Colonic mucosa (tissue), 4 donors: Measurements from ENCODE around the gene RHBDD3. TPM values are rescaled to one million over a fixed set of nuclear protein-coding genes. Genes with fewer than 3 reads are reported as not detected.
A peak's percentile ranks its signal among the peaks of the same experiment; 100 is the strongest.

Experiments
- DNase-seq: peaks from one replicate; pipeline ENCODE4 v3.0.0-alpha.2; 2020
- H3K27ac ChIP-seq: fragments of 200-600 bp; one replicate; pipeline ENCODE4 v1.8.0; 2021
- H3K27me3 ChIP-seq: fragments of 200-600 bp; one replicate; pipeline ENCODE4 v1.8.0; 2021
- H3K36me3 ChIP-seq: fragments of 200-600 bp; one replicate; pipeline ENCODE4 v1.8.0; 2021
- H3K4me1 ChIP-seq: fragments of 200-600 bp; one replicate; pipeline ENCODE4 v1.8.0; 2021; ENCODE audit warnings: mild to moderate bottlenecking
- H3K4me3 ChIP-seq: fragments of 200-600 bp; one replicate; pipeline ENCODE4 v1.8.0; 2021
- H3K9ac ChIP-seq, 2 donors: one replicate each; pipeline ENCODE4 v1.7.0; 2013; ENCODE audit warnings: control low read depth in 2 of 2, low read depth in 2 of 2, low read length in 2 of 2
- H3K9me3 ChIP-seq: fragments of 200-600 bp; one replicate; pipeline ENCODE4 v1.8.0; 2021
- CTCF ChIP-seq: fragments of 200-600 bp; IDR thresholded peaks from one replicate; pipeline ENCODE4 v1.8.0; 2022; ENCODE audit warnings: antibody characterized with exemption, mild to moderate bottlenecking
- intact Hi-C: fragments of 100-400 bp; cut with DNase I; formaldehyde crosslinking; loops from one replicate; pipeline ENCODE4 v1.14.1; 2022
- total RNA-seq, 2 donors: library from RNA; stranded (reverse); fragmentation: NEBNext Ultra II Directional in 1 of 2; extraction: Animal tissue kit (Norgen Biotek cat#: 25700) in 1 of 2; gene quantifications; one replicate each; pipeline ENCODE4 v1.2.1, GENCODE V29; 2021
- donor health status: healthy.
- donor health status: DM: no; HTN: no; CAD: no.
- donor health status: DM: no; HTN: no; CAD: no.

Gene RHBDD3
- total RNA-seq, 2 donors from 2014 or later: 15.4 to 32.0 TPM

DNA sequence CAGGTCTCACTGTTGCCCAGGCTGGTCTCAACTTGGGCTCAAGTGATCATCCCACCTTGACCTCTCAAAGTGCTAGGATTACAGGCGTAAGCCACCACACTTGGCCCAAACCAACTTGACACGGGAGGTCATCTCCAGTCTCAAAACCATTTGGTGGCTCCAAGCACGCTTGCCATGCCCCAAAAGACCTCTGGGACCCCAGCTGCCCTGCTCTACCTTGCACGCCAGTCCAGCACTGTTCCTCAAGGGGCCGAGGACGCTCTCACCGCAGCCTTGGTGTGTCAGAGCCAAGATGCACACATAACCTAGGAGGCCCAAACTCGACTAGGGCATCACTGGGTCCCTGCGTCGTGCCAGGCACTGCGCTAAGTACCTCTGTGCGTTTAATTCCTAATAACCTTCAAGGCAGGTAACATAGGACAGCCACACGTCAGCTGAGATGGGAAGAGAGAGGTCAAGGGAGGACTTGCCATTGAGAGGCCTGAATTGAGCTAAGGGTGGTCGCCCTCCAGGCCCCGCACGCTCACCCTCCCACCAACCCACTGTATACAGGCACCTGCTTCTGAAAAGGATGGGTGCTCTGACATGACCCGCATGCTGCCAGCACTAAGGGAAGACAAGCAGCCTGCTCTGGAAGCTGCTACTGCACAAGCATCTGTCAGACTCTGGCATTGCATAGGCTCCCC is 34.1 kb upstream of the RHBDD3 start:
- no peaks in the 10 kb centered on the region for H3K27me3 ChIP-seq
- peak overlapping the region in 1 of 2 donors; percentile 26 for H3K9ac ChIP-seq
- no peak overlapping the region for H3K4me3 ChIP-seq
- DNase-seq: no peak
- H3K27ac ChIP-seq: no peak overlapping the region
- no peaks in the 10 kb centered on the region for H3K9me3 ChIP-seq
- peaks cover 29% of the 10 kb centered on the region for H3K36me3 ChIP-seq
- intact Hi-C loops: no loop called here
- no peaks in the 10 kb centered on the region for H3K4me1 ChIP-seq
- no peak for TF ChIP-seq CTCF

- TF ChIP-seq CTCF: no peak
- no peaks in the 10 kb centered on the region for H3K4me1 ChIP-seq
- H3K9ac ChIP-seq: no peak overlapping the region
- H3K27me3 ChIP-seq: no peaks in the 10 kb centered on the region
- DNase-seq: no peak
- H3K9me3 ChIP-seq: no peaks in the 10 kb centered on the region
- H3K27ac ChIP-seq: no peak overlapping the region
- H3K36me3 ChIP-seq: peaks cover 37% of the 10 kb centered on the region
- intact Hi-C loops: no loop called here
- H3K4me3 ChIP-seq: no peak overlapping the region
Observed at GRCh38 chr22:29300807-29301601, 33.2 kb upstream of the RHBDD3 start.

GRCh38 chr22:29300467-29300806 is 32.7 kb upstream of the RHBDD3 start:
- no peak overlapping the region for H3K4me3 ChIP-seq
- intact Hi-C loops: no loop called here
- H3K27me3 ChIP-seq: no peaks in the 10 kb centered on the region
- no peak for DNase-seq
- no peak overlapping the region for H3K27ac ChIP-seq
- H3K9me3 ChIP-seq: no peaks in the 10 kb centered on the region
- no peak overlapping the region for H3K9ac ChIP-seq
- TF ChIP-seq CTCF: no peak
- peaks cover 43% of the 10 kb centered on the region for H3K36me3 ChIP-seq
- no peaks in the 10 kb centered on the region for H3K4me1 ChIP-seq

DNA sequence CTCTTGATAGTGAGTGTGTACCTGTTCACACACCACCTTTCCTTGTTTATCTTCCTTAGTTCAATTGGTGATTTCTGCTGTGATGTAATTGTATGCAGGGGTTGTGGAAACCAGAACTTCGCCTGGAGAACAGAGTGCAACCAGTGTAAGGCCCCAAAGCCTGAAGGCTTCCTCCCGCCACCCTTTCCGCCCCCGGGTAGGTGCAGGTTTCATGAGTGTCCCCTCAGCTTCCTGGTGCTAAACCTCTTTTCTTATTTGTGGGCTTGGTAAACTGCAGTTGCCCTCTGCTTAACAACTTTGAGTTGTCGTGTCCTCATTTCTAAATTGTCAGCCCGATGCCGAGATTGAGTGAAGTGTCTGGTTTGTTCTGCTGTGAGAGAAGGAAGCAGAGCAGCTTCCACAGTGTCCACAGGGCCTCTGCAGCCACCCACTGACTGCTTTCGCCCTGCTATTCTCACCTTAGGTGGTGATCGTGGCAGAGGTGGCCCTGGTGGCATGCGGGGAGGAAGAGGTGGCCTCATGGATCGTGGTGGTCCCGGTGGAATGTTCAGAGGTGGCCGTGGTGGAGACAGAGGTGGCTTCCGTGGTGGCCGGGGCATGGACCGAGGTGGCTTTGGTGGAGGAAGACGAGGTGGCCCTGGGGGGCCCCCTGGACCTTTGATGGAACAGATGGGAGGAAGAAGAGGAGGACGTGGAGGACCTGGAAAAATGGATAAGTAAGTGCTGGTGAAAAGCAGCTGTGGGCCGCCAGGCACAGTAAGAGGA is 31.5 kb upstream of the RHBDD3 start:
- TF ChIP-seq CTCF: no peak
- DNase-seq: no peak
- intact Hi-C loops: no loop called here

GRCh38 chr22:29298641-29299040 is 30.9 kb upstream of the RHBDD3 start:
- Histone ChIP-seq H3K36me3 (peaks cover 56% of the 10 kb centered on the region), H3K9me3 (no peaks in the 10 kb centered on the region), H3K9ac (no peak overlapping the region), H3K27ac (no peak overlapping the region), H3K4me3 (no peak overlapping the region), H3K4me1 (no peaks in the 10 kb centered on the region), H3K27me3 (no peaks in the 10 kb centered on the region)
- DNase-seq: no peak
- intact Hi-C loops: no loop called here
- TF ChIP-seq CTCF: no peak

More for the DNA sequence above, 31.5 kb upstream of the RHBDD3 start:
- H3K9me3 ChIP-seq: no peaks in the 10 kb centered on the region
- H3K4me1 ChIP-seq: no peaks in the 10 kb centered on the region
- H3K36me3 ChIP-seq: peaks cover 50% of the 10 kb centered on the region
- no peak overlapping the region for H3K9ac ChIP-seq
- no peaks in the 10 kb centered on the region for H3K27me3 ChIP-seq
- H3K27ac ChIP-seq: no peak overlapping the region
- H3K4me3 ChIP-seq: no peak overlapping the region
